HG03095 (cell line): Measurements from ENCODE around the gene PRMT7.

Source experiments
- ATAC-seq: cut with Tn5 transposase; IDR thresholded peaks from one replicate; pipeline ENCODE4 v1.9.1; 2021; ENCODE audit warnings: moderate library complexity; ENCODE audit not compliant: unreplicated experiment

Gene PRMT7

DNA sequence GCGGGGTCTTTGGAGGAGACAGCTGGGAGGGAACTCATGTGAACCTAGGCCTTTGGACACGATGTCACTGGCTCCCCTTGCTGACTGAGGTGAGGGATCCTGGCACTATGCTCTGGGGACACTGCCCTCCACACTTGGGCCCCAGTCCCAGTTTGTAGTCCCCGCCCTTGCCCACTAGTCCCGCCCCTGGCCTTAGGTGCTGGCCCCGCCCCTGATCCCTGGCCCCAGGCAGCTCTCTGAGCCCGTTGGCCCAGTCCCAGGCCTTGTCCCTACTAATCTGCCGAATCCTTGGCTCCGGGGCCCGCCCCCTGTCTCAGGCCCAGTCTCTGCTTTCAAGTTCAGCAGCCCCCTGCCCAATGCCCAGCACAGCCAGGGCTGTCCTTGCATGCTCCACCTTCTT lies 76.5 kb downstream of the PRMT7 start:
- no peak for ATAC-seq

DNA sequence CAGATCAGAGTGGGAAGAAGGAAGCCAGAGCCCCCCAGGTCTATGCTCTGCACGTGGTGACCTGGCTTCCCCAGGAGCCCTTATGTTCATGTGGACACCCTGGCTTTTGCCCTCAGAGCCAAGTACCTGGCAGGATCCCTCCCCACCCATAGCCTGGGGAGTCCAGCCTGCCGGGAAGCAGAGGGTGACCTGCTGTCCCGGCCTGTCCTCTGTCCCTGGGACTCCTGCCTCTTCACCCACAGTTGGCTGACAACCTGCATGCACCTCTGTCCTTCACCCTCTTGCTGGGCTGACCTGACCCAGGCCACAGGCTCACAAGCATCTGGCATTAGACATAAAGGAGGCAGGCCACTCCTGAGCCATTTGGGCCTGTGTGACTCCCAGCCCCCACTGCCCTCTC lies 77.3 kb downstream of the PRMT7 start:
- no peak for ATAC-seq

DNA sequence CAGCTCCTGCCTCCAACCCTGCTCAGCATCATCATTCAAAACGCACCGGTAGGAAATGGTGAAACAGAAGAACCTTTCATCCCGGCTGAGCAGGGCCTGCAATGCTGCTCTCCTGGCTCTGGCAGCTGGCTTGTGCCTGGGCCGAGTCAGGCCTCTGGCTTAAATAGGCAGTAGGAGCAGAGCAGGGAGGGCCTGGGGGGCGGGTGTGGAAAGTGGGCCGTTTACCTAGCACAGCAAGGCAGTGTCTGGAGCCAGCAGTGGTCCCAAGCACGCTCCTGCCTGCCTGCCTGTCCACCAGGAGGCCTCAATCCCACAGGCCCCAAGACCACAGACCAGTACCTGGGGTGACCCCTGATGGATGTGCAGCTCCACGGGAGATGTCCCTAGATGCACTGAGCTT lies 78.2 kb downstream of the PRMT7 start:
- ATAC-seq: no peak

DNA sequence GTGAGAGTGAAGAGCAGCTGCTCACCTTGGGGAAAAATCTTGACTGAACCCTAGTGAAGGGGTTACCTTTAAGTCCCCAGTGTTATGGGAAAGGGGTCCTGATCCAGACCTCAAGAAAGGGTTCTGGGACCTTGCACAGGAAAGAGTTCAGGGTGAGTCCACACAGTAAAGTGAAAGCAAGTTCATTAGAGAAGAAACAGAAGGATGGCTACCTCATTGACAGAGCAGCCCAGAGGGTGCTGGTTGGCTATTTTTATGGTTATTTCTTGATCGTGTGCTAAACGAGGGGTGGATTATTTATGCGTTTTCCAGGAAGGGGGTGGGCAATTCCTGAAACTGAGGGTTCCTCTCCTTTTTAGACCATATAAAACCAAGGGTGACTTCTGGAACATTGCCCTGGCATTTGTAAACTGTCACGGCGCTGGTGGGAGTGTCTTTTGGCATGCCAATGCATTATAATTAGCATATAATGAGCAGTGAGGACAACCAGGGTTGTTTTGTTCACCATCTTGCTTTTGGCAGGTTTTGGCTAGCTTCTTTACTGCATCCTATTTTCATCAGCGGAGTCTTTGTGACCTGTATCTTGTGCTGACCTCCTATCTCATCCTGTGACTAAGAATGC lies 79.0 kb downstream of the PRMT7 start:
- no peak for ATAC-seq

DNA sequence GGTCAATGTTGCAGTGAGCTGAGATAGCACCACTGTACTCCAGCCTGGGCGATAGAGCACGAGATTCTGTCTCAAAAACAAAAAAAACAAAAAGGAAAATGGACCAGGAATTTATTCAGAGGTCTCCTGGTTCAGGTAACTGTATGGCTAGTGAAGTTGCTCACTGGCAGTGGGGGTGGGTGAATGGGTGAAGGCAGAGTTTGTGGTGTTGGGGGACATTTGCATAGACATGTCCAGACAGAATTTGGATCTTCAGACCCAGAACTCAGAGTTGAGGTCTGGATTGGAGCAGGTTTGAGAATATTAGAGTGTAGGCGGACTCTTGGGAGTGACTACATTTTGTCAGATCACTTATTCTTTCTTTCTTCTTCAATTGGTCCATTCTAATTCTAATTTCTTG lies 82.5 kb downstream of the PRMT7 start:
- no peak for ATAC-seq

DNA sequence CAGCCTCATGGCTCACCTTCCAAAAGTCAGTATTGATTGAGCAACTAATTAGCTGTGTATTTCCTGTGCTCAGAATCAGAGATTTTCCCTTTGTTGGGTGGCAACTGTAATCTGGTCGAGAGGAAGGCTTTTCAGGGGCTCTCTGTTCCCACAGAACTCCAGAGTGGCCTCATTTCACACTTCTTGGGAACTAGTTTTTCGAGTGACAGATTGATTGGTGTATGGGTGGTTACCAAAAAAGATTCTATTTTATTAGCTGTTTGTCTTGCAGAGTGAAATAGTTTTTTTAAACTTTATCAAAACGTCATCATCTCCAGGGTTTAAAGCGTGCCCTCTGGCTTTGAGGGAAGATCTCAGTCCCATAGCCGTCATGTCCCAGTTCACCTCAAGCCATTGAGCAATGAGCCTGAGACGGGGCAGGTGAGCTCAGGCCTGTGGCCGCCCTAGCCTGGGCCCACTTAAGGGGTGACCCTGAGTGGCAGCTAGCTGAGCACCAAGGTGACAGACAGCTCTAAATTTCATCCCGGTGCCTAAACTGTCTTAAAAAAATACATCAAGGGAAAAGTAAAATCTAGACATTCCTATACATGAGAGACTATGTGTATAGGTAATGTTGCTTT lies 84.5 kb downstream of the PRMT7 start:
- ATAC-seq: no peak

DNA sequence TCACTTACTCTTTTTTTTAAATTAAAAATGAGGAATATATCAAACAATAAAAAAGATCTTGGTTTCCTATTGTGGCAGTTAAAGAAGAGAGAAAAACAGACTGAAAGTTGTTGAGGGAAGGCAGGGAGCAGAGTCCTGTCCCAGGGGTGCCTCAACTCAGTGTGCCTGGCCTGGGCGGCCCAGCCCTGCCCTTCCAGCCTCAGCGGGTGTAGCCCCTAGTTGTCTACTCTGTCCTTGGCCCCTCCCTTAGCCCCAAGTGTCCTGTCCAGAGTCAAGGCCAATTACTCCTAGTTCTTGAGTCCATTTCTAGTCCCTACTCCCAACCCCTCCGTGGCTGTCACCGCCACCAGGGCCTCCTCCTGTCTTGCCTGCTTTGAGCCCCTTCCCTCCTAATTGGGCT lies 85.0 kb downstream of the PRMT7 start:
- ATAC-seq: no peak

DNA sequence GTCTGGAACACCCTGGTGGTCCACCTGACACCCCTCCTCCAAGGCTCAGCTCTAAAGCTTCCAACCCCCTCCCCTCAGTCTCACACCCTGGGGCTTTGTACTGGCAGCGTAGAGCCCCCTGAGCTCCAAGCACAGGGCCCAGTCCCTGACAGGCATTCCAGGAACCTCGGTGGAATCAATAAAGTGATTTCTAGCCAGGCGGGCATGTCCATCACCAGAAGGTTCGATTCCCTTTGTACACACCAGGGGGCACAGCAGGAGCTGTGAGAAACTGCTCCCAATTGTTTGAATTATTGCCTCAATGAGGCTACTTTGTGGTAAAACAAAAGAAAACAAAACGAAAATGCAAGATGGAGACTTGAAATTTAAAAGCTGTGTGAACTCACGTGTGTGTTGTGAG lies 85.7 kb downstream of the PRMT7 start:
- ATAC-seq: no peak

DNA sequence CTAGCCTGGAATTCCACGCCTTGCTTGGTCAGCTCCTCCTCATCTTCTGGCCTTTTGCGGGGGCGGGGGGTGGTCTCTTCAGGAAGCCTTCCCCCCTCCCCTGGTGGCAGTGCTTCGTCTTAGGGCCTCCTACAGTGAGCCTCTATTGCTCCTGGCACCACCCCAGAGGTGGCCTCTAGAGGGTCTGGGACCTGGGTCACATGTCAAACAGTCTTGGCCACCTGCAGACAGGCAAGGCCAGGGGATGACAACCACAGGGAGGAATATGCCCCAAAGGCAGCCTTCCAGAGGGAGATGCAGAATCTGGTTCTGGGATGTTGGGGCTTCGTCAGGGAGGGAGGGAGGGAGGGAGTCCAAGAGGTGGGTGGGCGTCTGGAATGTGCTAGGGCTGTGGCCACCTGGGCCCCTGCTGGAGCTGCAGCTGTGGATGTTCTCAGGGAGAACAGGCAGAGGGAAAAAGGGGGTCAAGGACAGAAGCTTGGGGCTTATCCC lies 86.9 kb downstream of the PRMT7 start:
- no peak for ATAC-seq

DNA sequence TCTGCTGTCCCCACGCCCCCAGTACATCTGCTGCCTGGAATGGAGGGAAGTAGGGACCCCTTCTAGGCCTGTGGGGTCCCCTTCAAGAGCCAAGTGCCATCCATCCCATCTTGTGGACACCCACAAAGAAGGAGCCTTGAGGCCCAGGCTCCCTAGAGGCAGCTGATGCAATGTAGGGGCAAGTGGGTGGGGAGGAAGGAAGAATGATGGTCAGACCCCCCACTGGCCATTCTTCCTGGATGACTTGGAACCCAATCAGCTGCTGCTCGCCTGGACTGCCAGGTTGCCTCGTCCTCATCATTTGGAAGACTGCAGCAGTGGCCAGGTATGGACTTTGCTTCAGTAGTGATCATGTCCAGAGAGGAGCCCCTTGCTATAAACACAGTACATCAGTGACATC lies 88.6 kb downstream of the PRMT7 start:
- no peak for ATAC-seq

DNA sequence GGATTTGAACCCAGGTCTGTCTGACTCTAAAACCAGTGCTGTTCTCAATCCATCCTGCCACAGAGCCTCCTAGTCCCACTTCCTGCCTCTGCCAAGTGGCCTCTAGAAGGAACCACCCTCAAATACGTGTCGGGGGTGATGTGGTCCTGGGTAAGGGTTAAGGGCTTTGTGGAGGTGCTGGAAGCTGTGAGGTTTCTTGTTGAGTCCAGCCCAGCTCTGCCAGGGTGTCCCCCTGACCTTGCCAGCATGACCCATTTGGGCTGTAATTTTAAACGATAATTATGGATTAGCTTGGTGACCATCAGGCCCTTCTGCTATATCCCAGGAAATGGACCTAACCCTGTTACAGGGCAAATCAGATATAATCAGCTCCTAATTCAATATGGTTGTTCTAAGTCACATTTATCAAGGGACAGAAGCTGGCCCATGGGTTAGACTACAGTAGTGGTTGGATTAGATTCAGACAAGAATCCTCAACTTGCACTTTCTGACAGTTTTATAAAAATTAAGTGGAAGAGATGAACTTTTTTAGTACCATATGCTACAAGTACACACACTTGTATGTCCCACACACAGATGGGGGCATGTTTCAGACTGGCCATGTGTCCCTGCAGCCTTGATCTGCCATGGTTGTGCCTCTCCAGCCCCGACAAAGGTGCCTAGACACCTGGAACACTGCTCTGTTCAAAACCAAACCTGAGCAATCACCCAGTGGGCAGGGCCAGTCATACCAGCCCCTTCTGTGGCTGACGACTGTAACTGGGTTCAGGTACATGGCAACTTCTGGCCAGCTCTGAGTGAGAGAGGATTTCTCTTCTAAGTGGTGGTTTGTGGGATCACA lies 89.5 kb downstream of the PRMT7 start:
- no peak for ATAC-seq

DNA sequence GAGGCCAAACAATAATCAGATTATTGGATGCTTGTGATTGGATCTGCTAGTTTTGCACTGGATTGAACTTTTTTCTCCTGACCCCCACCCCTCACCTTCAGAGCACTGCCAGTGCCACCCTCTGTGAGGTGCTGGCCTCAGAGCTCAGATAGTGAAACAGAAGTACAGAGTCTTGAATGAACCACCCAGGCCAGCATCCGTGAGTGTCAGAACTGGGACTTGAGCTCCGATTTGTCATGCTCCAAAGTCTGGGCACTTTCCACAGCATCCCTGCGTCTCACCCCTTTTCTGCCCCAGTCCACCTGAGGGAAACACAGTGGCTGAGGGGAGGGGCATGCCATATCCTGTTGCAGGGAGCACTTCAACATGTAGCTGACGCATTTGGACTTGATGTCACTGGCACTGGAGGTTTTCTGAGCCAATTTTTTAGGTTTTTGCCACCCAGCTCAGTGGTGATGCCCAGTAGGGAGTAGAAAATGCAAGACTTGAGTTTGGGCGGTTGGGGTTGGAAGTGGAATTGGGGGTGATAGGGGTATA lies 90.2 kb downstream of the PRMT7 start:
- no peak for ATAC-seq

DNA sequence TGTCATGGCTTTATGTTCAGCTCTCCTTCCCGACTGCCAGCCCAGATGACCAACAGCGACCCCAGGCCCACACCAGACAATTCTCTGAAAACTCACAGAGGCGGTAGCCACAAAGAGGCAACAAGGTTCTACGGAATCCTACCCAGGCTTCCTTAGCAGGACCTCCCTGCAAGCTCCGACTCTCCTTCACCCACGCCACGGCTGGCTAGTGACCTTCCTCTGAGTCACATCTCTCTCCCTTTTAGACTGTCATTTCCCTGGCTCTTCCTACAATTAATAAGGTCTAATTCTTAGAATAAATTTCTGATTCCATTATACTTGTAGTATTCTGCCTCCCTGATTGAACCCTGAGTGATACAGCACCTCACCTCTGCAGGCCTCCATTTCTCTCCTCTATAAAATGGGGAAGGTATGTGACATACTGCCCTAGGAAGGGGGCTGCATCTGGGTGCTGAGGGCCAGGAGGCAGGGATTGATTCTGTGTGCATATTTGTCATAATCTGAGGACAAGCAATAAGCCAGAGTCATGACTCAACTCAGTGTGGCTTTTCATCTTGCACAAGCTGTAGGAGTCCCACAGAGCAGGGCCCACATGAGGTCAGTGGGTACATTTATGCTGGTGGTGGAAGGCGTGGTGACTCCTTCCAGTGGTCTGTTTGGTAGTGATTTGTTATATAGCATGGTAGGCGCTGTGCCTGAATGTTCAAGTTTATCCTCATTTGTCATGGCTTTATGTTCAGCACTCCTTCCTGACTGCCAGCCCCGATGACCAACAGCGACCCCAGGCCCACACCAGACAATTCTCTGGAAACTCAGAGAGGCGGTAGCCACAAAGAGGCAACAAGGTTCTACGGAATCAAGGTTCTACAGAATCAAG lies 91.3 kb downstream of the PRMT7 start:
- ATAC-seq: no peak

DNA sequence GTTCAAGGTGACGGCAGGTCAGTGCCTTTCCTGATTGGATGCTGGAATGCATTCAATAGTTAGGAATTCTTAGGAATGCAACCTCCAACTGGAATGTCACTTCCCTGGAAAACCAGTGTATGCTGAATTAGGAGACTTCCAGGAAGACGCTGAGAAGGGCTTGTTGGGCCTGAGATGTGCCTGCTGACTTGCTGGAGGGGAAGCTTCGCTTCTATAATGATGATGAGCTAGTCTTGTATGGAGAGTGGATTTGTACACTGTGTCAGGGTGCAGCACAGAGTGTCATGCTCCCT lies 91.9 kb downstream of the PRMT7 start:
- ATAC-seq: no peak

DNA sequence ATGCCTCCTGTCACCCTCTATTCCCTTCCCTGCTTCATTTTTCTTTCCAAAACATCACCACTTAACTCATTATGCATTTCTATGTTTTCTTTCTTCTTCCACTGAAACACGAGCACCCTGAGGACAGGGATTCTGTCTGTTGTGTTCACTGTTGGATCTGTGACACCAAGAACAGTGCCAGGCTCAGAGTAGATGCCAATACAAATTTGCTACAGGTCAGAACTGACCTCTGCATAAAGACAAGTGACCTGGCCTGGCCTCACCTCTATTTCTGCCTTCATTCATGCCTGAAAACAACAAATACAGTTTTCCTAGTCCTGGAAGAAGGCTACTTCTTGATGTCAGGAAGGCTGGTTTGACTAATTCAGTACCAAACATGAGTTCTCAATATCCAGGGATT lies 92.4 kb downstream of the PRMT7 start:
- no peak for ATAC-seq

DNA sequence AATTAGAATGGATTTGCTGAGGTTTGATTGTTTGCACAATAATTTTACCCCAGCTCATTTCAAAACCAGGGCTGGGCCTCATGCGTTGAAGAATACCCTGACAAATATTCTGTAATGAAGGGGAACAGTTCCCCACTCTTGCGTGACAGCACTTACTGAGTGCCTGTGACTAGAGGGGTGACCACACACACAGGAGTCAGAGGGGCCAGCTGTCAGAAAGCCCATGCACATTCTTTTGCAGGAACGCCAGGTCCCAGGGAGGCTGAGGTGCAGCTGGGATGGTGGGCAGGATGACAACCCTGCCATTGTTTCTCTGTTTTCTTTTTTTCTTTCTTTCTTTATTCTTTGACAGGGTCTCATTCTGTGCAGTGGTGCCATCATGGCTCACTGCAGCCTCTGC lies 92.9 kb downstream of the PRMT7 start:
- no peak for ATAC-seq

DNA sequence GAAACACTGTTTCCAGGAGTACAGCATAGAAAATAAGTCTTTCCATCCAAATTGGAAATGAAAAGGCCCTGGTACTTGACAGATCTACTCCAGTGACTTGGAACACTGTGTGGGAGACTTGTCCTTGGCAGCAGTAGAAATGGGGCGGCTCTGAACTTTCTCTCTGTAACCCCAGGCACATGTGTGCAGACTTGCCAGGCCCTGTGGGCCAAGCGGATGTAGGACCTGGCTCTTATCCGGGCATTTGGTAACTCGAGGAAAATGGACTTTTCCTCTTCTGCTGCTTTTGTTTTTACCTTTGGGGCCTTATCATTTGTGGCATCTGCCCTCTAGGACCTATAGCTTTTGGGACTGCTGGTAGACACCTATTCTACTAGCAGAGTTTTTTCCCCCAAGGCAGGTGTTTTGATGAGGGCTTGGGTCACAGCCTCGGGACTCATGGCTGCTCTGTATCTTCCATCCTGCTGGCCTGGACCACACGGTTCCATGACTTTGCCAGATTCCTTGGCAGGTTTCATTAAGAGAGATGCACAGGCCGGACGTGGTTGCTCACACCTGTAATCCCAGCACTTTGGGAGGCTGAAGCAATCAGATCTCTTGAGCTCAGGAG lies 94.0 kb downstream of the PRMT7 start:
- no peak for ATAC-seq

DNA sequence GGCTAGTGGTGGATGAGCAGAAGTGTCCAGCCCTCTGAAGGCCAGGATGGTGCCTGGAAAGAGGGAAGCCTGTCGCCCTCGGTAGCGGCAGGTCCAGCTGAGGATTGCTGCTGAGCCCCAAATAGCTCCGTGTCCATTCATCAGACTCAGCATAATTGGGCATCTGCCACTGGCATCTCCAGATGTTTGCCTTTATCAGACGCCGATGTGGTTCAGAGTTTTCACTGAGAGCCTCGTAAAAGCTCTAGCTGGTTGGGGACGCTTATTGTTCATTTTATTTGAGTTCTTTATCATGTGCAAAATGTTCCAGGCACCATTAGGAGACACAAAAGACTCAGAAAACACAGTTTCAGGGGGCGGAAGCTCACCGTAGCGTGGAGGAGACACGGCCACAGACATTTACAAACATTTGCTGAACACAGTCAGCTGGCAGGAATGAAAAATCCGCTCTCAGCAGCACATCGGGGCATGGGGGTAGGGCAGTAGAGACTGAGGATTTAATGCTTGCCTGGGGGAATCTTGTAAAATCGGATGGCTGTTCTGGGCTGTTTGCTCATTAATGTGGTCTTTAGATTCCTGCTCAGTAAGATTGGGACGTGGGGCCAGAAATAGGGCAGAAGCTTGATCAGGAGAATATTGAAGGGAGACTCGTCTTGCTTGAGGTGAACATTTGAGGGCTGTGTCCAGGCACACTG lies 95.8 kb downstream of the PRMT7 start:
- no peak for ATAC-seq
